WTC11 (cell line): ENCODE measurements around the gene TEAD1. TPM values are rescaled to one million over a fixed set of nuclear protein-coding genes. Genes with fewer than 3 reads are reported as not detected.

Experiments used
- ATAC-seq: fragments of 200-7000 bp; cut with Tn5 transposase; 2 replicates; pipeline ENCODE4 v1.10.0; 2021; ENCODE audit warnings: mild to moderate bottlenecking, moderate library complexity
- CTCF ChIA-PET: fragments of 300-600 bp; sonication (Branson Sonifier 250); formaldehyde crosslinking; loops from one replicate; lab custom pipeline; 2021; ENCODE audit warnings: antibody characterized with exemption; lab: Charles Lee
- POLR2A ChIA-PET: fragments of 350-600 bp; sonication (Branson Sonifier 250); formaldehyde crosslinking; loops from one replicate; lab custom pipeline; 2021; ENCODE audit warnings: antibody characterized with exemption; lab: Charles Lee
- DNase-seq: peaks from one replicate; pipeline ENCODE4 v3.0.0; 2021; ENCODE audit warnings: low spot score
- H3K27ac Mint-ChIP-seq: 2 replicates; pipeline ENCODE4 v1.8.0; 2021; ENCODE audit warnings: mixed read lengths
- H3K27me3 Mint-ChIP-seq: 2 replicates; pipeline ENCODE4 v1.8.0; 2021; ENCODE audit warnings: low read depth, mild to moderate bottlenecking, moderate library complexity, mixed read lengths
- H3K36me3 Mint-ChIP-seq: 2 replicates; pipeline ENCODE4 v1.8.0; 2021; ENCODE audit warnings: mixed read lengths
- H3K4me1 Mint-ChIP-seq: 2 replicates; pipeline ENCODE4 v1.8.0; 2022; ENCODE audit warnings: mixed read lengths
- H3K4me3 Mint-ChIP-seq: 2 replicates; pipeline ENCODE4 v1.8.0; 2021; ENCODE audit warnings: mild to moderate bottlenecking, moderate library complexity, mixed read lengths
- H3K9me3 Mint-ChIP-seq: 2 replicates; pipeline ENCODE4 v1.8.0; 2021; ENCODE audit warnings: mixed read lengths
- EMX1 ChIP-seq: fragments of 250-450 bp; sonication (Bioruptor Pico); IDR thresholded peaks from 2 replicates; pipeline ENCODE4 v1.8.0; 2021; ENCODE audit warnings: mild to moderate bottlenecking
- FOXK1 ChIP-seq: sonication (generic); formaldehyde crosslinking; IDR thresholded peaks from 2 replicates; pipeline ENCODE4 v1.8.0; 2022; ENCODE audit warnings: mild to moderate bottlenecking, moderate library complexity, missing genetic modification reagents
- GABPB1 ChIP-seq: sonication (generic); formaldehyde crosslinking; IDR thresholded peaks from 2 replicates; pipeline ENCODE4 v1.8.1; 2023; ENCODE audit warnings: mild to moderate bottlenecking, missing genetic modification reagents
- GRHL2 ChIP-seq: fragments of 250-450 bp; sonication (Bioruptor Pico); IDR thresholded peaks from 2 replicates; pipeline ENCODE4 v1.8.0; 2022; ENCODE audit warnings: mild to moderate bottlenecking, moderate library complexity; ENCODE audit not compliant: insufficient replicate concordance, severe bottlenecking
- GTF2I ChIP-seq: fragments of 250-450 bp; sonication (Bioruptor Pico); conservative IDR thresholded peaks from 2 replicates; pipeline ENCODE4 v1.4.0; 2021; ENCODE audit warnings: mild to moderate bottlenecking
- IRF2 ChIP-seq: sonication (generic); formaldehyde crosslinking; IDR thresholded peaks from 2 replicates; pipeline ENCODE4 v1.8.0; 2022; ENCODE audit warnings: low read depth, missing genetic modification reagents, borderline replicate concordance
- NFATC4 ChIP-seq: fragments of 250-450 bp; sonication (Bioruptor Pico); IDR thresholded peaks from 2 replicates; pipeline ENCODE4 v1.9.0; 2021; ENCODE audit warnings: mild to moderate bottlenecking
- NR1H2 ChIP-seq: sonication (generic); formaldehyde crosslinking; IDR thresholded peaks from 2 replicates; pipeline ENCODE4 v1.9.0; 2021; ENCODE audit warnings: mild to moderate bottlenecking, moderate library complexity, missing genetic modification reagents
- NR3C1 ChIP-seq: sonication (generic); formaldehyde crosslinking; conservative IDR thresholded peaks from 2 replicates; pipeline ENCODE4 v1.8.1; 2023; ENCODE audit warnings: low read depth, mild to moderate bottlenecking, missing genetic modification reagents
- PRRX2 ChIP-seq: fragments of 250-450 bp; sonication (Bioruptor Pico); IDR thresholded peaks from 2 replicates; pipeline ENCODE4 v1.8.0; 2021; ENCODE audit warnings: mild to moderate bottlenecking
- TCF7 ChIP-seq: sonication (generic); formaldehyde crosslinking; IDR thresholded peaks from 2 replicates; pipeline ENCODE4 v1.8.0; 2022; ENCODE audit warnings: mild to moderate bottlenecking, low read depth, missing genetic modification reagents, moderate library complexity
- TEAD1 ChIP-seq: sonication (generic); formaldehyde crosslinking; IDR thresholded peaks from 2 replicates; pipeline ENCODE4 v1.8.0; 2022; ENCODE audit warnings: mild to moderate bottlenecking, missing genetic modification reagents
- TP53 ChIP-seq: sonication (generic); formaldehyde crosslinking; IDR thresholded peaks from 2 replicates; pipeline ENCODE4 v1.8.1; 2023; ENCODE audit warnings: mild to moderate bottlenecking, missing genetic modification reagents
- ZNF121 ChIP-seq: sonication (generic); formaldehyde crosslinking; IDR thresholded peaks from 2 replicates; pipeline ENCODE4 v1.8.0; 2023; ENCODE audit warnings: missing genetic modification reagents
- ZNF138 ChIP-seq: sonication (generic); formaldehyde crosslinking; conservative IDR thresholded peaks from 2 replicates; pipeline ENCODE4 v1.8.1; 2022; ENCODE audit warnings: mild to moderate bottlenecking, moderate library complexity, missing genetic modification reagents
- ZNF219 ChIP-seq: sonication (generic); formaldehyde crosslinking; IDR thresholded peaks from 2 replicates; pipeline ENCODE4 v1.8.0; 2023; ENCODE audit warnings: missing genetic modification reagents, mild to moderate bottlenecking, borderline replicate concordance
- ZNF232 ChIP-seq: sonication (generic); formaldehyde crosslinking; IDR thresholded peaks from 2 replicates; pipeline ENCODE4 v1.8.0; 2022; ENCODE audit warnings: mild to moderate bottlenecking, missing genetic modification reagents
- ZNF416 ChIP-seq: fragments of 250-450 bp; sonication (Bioruptor Pico); IDR thresholded peaks from 2 replicates; pipeline ENCODE4 v1.9.0; 2021; ENCODE audit warnings: mild to moderate bottlenecking, inconsistent platforms
- total RNA-seq: library from RNA; stranded (reverse); gene quantifications from 3 replicates; pipeline ENCODE4 v1.2.3, GENCODE V29; 2021
- TF ChIP-seq, protein P1 (sequence below): sonication (generic); formaldehyde crosslinking; conservative IDR thresholded peaks from 2 replicates; pipeline ENCODE4 v1.8.1; 2023; ENCODE audit warnings: mild to moderate bottlenecking, low read depth, missing genetic modification reagents, moderate library complexity
- TF ChIP-seq, protein P2 (sequence below): fragments of 250-450 bp; sonication (Bioruptor Pico); conservative IDR thresholded peaks from 2 replicates; pipeline ENCODE4 v1.9.0; 2021; ENCODE audit warnings: mild to moderate bottlenecking
- TF ChIP-seq, protein P3 (sequence below): fragments of 250-450 bp; sonication (Bioruptor Pico); IDR thresholded peaks from 2 replicates; pipeline ENCODE4 v1.9.0; 2021; ENCODE audit warnings: mild to moderate bottlenecking, borderline replicate concordance
- TF ChIP-seq, protein P4 (sequence below): sonication (generic); formaldehyde crosslinking; IDR thresholded peaks from 2 replicates; pipeline ENCODE4 v1.8.0; 2022; ENCODE audit warnings: missing genetic modification reagents
- TF ChIP-seq, protein P5 (sequence below): sonication (generic); formaldehyde crosslinking; IDR thresholded peaks from 2 replicates; pipeline ENCODE4 v1.8.1; 2023; ENCODE audit warnings: mild to moderate bottlenecking, missing genetic modification reagents, moderate library complexity
- TF ChIP-seq, protein P6 (sequence below): sonication (generic); formaldehyde crosslinking; IDR thresholded peaks from 2 replicates; pipeline ENCODE4 v1.8.0; 2022; ENCODE audit warnings: mild to moderate bottlenecking, missing genetic modification reagents

Gene TEAD1
- total RNA-seq, 1 experiment from 2014 or later = 79.9 TPM

DNA sequence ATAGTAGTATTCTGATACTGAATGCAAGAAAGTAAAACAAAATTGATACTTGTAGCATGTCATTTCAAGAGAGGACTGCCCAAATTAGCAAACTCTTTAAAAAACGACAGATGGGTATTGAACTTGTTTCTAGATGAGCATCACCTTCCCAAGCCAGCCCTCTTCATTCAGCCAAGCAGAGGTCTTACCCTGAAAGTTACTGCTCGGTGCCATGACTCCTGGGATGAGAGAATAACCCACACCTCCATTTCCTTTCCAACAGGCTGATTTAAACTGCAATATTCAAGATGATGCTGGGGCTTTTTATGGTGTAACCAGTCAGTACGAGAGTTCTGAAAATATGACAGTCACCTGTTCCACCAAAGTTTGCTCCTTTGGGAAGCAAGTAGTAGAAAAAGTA lies 250.4 kb downstream of the TEAD1 start (continued):
- TF ChIP-seq, protein P1, sequence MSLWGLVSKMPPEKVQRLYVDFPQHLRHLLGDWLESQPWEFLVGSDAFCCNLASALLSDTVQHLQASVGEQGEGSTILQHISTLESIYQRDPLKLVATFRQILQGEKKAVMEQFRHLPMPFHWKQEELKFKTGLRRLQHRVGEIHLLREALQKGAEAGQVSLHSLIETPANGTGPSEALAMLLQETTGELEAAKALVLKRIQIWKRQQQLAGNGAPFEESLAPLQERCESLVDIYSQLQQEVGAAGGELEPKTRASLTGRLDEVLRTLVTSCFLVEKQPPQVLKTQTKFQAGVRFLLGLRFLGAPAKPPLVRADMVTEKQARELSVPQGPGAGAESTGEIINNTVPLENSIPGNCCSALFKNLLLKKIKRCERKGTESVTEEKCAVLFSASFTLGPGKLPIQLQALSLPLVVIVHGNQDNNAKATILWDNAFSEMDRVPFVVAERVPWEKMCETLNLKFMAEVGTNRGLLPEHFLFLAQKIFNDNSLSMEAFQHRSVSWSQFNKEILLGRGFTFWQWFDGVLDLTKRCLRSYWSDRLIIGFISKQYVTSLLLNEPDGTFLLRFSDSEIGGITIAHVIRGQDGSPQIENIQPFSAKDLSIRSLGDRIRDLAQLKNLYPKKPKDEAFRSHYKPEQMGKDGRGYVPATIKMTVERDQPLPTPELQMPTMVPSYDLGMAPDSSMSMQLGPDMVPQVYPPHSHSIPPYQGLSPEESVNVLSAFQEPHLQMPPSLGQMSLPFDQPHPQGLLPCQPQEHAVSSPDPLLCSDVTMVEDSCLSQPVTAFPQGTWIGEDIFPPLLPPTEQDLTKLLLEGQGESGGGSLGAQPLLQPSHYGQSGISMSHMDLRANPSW (CRISPR knock-in tag) = no peak
- TF ChIP-seq GTF2I (CRISPR knock-in tag) = no peak
- TF ChIP-seq TCF7 = no peak
- TF ChIP-seq PRRX2 (CRISPR knock-in tag) = no peak
- no peak for TF ChIP-seq FOXK1
- no peak for TF ChIP-seq ZNF232 (CRISPR knock-in tag)

DNA sequence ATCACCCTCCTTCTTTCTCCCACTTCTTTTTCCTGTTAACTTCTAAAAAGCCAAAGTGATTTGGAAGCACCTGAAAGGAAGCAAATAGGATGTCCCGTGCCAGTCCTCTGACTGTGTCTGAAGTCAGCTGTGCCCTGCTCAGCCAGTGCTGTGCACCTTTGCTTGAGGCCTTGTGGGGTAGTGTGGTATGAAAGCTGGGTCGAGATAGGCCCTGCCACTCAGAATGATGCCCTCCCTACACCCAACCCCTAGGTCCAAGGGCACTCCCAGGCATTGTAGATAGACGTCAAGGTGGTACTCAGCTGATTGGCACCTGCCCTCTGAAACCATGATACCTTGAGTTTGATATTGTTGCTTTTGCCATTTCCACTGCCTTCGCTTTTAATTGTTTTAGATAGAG lies 251.3 kb downstream of the TEAD1 start:
- H3K36me3 Mint-ChIP-seq = peaks cover 10% of the 10 kb centered on the region
- DNase-seq = no peak
- TF ChIP-seq ZNF138 (CRISPR knock-in tag) (no peak), NR3C1 (CRISPR knock-in tag) (no peak), EMX1 (CRISPR knock-in tag) (no peak), ZNF121 (no peak), IRF2 (CRISPR knock-in tag) (no peak), GRHL2 (no peak), ZNF416 (no peak), TEAD1 (CRISPR knock-in tag) (no peak), NR1H2 (CRISPR knock-in tag) (no peak), ZNF219 (CRISPR knock-in tag) (no peak), GTF2I (CRISPR knock-in tag) (no peak), TP53 (CRISPR knock-in tag) (no peak), NFATC4 (no peak), GABPB1 (CRISPR knock-in tag) (no peak)
- TF ChIP-seq, protein P2, sequence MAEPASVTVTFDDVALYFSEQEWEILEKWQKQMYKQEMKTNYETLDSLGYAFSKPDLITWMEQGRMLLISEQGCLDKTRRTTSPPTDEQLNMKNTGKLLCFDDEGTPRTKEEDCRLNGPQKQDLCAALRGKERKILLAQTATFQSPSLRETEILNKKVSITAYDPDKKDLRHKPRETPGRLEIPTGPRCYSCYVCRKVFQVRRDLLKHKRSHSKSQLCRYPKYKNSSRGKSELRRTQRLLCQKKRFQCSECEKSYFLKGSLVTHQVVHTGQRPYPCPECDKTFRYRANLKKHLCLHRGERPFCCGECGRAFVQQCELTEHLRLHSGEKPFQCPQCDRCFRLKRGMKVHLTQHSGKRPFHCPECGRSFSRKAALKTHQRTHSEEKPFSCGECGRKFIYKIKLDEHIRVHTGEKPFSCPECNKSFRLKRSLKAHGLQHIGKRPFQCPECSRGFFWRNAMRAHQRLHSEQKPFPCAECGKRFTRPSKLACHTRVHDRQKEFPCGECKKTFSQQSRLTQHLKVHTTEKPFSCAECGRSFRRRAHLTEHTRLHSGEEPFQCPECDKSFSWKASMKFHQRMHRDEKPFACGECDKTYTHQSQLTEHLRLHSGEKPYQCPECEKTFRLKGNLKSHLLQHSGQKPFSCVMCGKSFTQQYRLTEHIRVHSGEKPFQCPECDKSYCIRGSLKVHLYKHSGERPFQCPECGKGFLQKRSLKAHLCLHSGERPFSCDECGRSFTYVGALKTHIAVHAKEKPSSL (CRISPR knock-in tag) = no peak
- TF ChIP-seq, protein P3, sequence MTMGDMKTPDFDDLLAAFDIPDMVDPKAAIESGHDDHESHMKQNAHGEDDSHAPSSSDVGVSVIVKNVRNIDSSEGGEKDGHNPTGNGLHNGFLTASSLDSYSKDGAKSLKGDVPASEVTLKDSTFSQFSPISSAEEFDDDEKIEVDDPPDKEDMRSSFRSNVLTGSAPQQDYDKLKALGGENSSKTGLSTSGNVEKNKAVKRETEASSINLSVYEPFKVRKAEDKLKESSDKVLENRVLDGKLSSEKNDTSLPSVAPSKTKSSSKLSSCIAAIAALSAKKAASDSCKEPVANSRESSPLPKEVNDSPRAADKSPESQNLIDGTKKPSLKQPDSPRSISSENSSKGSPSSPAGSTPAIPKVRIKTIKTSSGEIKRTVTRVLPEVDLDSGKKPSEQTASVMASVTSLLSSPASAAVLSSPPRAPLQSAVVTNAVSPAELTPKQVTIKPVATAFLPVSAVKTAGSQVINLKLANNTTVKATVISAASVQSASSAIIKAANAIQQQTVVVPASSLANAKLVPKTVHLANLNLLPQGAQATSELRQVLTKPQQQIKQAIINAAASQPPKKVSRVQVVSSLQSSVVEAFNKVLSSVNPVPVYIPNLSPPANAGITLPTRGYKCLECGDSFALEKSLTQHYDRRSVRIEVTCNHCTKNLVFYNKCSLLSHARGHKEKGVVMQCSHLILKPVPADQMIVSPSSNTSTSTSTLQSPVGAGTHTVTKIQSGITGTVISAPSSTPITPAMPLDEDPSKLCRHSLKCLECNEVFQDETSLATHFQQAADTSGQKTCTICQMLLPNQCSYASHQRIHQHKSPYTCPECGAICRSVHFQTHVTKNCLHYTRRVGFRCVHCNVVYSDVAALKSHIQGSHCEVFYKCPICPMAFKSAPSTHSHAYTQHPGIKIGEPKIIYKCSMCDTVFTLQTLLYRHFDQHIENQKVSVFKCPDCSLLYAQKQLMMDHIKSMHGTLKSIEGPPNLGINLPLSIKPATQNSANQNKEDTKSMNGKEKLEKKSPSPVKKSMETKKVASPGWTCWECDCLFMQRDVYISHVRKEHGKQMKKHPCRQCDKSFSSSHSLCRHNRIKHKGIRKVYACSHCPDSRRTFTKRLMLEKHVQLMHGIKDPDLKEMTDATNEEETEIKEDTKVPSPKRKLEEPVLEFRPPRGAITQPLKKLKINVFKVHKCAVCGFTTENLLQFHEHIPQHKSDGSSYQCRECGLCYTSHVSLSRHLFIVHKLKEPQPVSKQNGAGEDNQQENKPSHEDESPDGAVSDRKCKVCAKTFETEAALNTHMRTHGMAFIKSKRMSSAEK = no peak
- TF ChIP-seq, protein P4, sequence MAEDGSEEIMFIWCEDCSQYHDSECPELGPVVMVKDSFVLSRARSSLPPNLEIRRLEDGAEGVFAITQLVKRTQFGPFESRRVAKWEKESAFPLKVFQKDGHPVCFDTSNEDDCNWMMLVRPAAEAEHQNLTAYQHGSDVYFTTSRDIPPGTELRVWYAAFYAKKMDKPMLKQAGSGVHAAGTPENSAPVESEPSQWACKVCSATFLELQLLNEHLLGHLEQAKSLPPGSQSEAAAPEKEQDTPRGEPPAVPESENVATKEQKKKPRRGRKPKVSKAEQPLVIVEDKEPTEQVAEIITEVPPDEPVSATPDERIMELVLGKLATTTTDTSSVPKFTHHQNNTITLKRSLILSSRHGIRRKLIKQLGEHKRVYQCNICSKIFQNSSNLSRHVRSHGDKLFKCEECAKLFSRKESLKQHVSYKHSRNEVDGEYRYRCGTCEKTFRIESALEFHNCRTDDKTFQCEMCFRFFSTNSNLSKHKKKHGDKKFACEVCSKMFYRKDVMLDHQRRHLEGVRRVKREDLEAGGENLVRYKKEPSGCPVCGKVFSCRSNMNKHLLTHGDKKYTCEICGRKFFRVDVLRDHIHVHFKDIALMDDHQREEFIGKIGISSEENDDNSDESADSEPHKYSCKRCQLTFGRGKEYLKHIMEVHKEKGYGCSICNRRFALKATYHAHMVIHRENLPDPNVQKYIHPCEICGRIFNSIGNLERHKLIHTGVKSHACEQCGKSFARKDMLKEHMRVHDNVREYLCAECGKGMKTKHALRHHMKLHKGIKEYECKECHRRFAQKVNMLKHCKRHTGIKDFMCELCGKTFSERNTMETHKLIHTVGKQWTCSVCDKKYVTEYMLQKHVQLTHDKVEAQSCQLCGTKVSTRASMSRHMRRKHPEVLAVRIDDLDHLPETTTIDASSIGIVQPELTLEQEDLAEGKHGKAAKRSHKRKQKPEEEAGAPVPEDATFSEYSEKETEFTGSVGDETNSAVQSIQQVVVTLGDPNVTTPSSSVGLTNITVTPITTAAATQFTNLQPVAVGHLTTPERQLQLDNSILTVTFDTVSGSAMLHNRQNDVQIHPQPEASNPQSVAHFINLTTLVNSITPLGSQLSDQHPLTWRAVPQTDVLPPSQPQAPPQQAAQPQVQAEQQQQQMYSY (CRISPR knock-in tag) = no peak
- TF ChIP-seq, protein P5, sequence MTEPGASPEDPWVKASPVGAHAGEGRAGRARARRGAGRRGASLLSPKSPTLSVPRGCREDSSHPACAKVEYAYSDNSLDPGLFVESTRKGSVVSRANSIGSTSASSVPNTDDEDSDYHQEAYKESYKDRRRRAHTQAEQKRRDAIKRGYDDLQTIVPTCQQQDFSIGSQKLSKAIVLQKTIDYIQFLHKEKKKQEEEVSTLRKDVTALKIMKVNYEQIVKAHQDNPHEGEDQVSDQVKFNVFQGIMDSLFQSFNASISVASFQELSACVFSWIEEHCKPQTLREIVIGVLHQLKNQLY (CRISPR knock-in tag) = no peak
- TF ChIP-seq, protein P6, sequence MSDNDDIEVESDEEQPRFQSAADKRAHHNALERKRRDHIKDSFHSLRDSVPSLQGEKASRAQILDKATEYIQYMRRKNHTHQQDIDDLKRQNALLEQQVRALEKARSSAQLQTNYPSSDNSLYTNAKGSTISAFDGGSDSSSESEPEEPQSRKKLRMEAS (CRISPR knock-in tag) = no peak

More for the DNA sequence above, 251.3 kb downstream of the TEAD1 start:
- no peaks in the 10 kb centered on the region for H3K27me3 Mint-ChIP-seq
- no peak overlapping the region for H3K4me3 Mint-ChIP-seq
- ATAC-seq = no peak
- ChIA-PET POLR2A (no interaction called here), CTCF (interaction anchor here (0.8 kb wide), 1 partner anchor 11 kb away, joined by 3 read pairs; no protein-coding TSS in a partner anchor)
- no peaks in the 10 kb centered on the region for H3K9me3 Mint-ChIP-seq
- H3K27ac Mint-ChIP-seq = no peak overlapping the region
- H3K4me1 Mint-ChIP-seq = peaks cover 18% of the 10 kb centered on the region
